Lower lobe of right lung (tissue), 2 donors: Measurements from ENCODE around the gene CEP57. TPM values are rescaled to one million over a fixed set of nuclear protein-coding genes. Genes with fewer than 3 reads are reported as not detected.
A peak's percentile ranks its signal among the peaks of the same experiment; 100 is the strongest.

ENCODE experiments used
- ATAC-seq, 2 donors: fragments of 200-7000 bp; cut with Tn5 transposase; one replicate each; pipeline ENCODE4 v1.9.1; 2020 to 2022; ENCODE audit warnings: mild to moderate bottlenecking in 2 of 2, moderate library complexity in 2 of 2
- DNase-seq: peaks from one replicate; pipeline ENCODE4 v3.0.0-alpha.2; 2020
- H3K27ac ChIP-seq: fragments of 200-600 bp; one replicate; pipeline ENCODE4 v1.8.0; 2022
- H3K27me3 ChIP-seq: fragments of 200-600 bp; one replicate; pipeline ENCODE4 v1.8.0; 2022; ENCODE audit warnings: low read depth
- H3K36me3 ChIP-seq: fragments of 200-600 bp; one replicate; pipeline ENCODE4 v1.8.0; 2022; ENCODE audit warnings: mild to moderate bottlenecking
- H3K4me1 ChIP-seq: fragments of 200-600 bp; one replicate; pipeline ENCODE4 v1.8.0; 2022
- H3K4me3 ChIP-seq: fragments of 200-600 bp; one replicate; pipeline ENCODE4 v1.8.0; 2022; ENCODE audit warnings: mild to moderate bottlenecking
- H3K9me3 ChIP-seq: fragments of 200-600 bp; one replicate; pipeline ENCODE4 v1.8.0; 2022
- intact Hi-C: fragments of 100-400 bp; cut with DNase I; formaldehyde crosslinking; loops from one replicate; pipeline ENCODE4 v1.11.0; 2022
- total RNA-seq: library from RNA; stranded (reverse); fragmentation: NEBNext Ultra II Directional; extraction: Animal tissue kit (Norgen Biotek cat#: 25700); gene quantifications from one replicate; pipeline ENCODE4 v1.2.1, GENCODE V29; 2021
- TF ChIP-seq, protein P1 (sequence below): fragments of 200-600 bp; IDR thresholded peaks from one replicate; pipeline ENCODE4 v1.8.0; 2022; ENCODE audit warnings: antibody characterized with exemption, mild to moderate bottlenecking
- donor health status: DM: no; HTN: yes; CAD: no; lungs with severe emphysema.

Gene CEP57
- total RNA-seq, 1 donor from 2014 or later: 30.2 TPM

DNA sequence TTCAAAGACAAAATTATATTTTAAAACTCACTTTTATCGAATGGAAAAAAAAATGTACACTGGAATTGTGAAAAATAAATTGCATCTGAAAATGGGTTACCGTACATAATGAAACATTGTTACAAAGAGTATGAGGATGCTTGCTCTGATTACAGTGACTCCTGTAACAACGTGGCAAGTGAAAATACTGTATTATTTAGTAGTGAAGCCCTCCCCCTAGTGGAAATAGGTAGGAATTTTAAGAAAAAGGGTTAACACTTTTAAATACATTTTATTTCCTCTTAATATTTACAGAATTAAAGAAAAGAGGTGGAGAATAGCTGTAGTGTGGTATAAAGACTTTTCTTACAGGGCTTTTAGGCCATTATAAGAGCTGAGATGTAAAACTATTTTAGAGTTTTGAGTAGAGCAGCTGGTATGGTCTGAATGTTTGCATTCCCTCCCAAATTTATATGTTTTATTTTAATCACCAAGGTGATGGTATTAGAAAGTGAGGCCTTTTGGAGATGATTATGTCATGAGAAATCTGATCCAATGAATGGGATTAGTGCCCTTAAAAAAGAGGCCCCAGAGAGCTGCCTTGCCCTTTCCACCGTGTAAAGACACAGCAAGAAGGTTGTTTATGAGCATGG is 25.9 kb upstream of the CEP57 start:
- DNase-seq (no peak), ATAC-seq (peak; percentile 74 to 76)

DNA sequence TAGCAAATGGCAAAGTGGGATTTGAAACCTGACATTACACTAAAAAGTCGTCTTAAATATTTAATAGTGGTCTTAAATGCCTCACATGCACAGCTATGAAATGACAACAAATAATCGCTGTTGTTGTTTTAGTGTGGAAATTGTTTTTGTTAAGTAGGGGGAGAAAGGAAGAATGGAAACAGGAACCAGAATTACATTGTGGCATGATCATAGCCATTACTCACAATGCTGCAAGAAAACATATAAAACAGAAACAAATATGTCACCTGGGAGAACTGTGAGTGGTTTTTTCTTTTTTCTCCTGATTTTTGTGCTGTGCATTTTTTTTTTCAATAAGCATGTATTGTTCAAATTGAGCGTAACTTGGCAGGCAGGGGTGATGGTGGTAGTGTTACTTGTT is 23.6 kb upstream of the CEP57 start:
- DNase-seq (no peak), ATAC-seq (no peak)
- TF ChIP-seq, protein P1, sequence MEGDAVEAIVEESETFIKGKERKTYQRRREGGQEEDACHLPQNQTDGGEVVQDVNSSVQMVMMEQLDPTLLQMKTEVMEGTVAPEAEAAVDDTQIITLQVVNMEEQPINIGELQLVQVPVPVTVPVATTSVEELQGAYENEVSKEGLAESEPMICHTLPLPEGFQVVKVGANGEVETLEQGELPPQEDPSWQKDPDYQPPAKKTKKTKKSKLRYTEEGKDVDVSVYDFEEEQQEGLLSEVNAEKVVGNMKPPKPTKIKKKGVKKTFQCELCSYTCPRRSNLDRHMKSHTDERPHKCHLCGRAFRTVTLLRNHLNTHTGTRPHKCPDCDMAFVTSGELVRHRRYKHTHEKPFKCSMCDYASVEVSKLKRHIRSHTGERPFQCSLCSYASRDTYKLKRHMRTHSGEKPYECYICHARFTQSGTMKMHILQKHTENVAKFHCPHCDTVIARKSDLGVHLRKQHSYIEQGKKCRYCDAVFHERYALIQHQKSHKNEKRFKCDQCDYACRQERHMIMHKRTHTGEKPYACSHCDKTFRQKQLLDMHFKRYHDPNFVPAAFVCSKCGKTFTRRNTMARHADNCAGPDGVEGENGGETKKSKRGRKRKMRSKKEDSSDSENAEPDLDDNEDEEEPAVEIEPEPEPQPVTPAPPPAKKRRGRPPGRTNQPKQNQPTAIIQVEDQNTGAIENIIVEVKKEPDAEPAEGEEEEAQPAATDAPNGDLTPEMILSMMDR: no peak
- Histone ChIP-seq H3K36me3 (peaks cover 31% of the 10 kb centered on the region), H3K27ac (no peak overlapping the region), H3K9me3 (no peaks in the 10 kb centered on the region), H3K4me3 (no peak overlapping the region), H3K4me1 (no peaks in the 10 kb centered on the region), H3K27me3 (no peaks in the 10 kb centered on the region)
- intact Hi-C loops: loop anchor here (10.0 kb wide), 1 partner anchor 612 kb away; no protein-coding TSS in a partner anchor

More for the DNA sequence above, 25.9 kb upstream of the CEP57 start:
- H3K27me3 ChIP-seq: no peaks in the 10 kb centered on the region
- intact Hi-C loops: loop anchor here (10.0 kb wide), 1 partner anchor 610 kb away; no protein-coding TSS in a partner anchor
- no peak overlapping the region for H3K4me3 ChIP-seq
- H3K36me3 ChIP-seq: peaks cover 8% of the 10 kb centered on the region
- H3K9me3 ChIP-seq: no peaks in the 10 kb centered on the region
- TF ChIP-seq, protein P1: peak; percentile 66
- no peak overlapping the region for H3K27ac ChIP-seq
- H3K4me1 ChIP-seq: no peaks in the 10 kb centered on the region

DNA sequence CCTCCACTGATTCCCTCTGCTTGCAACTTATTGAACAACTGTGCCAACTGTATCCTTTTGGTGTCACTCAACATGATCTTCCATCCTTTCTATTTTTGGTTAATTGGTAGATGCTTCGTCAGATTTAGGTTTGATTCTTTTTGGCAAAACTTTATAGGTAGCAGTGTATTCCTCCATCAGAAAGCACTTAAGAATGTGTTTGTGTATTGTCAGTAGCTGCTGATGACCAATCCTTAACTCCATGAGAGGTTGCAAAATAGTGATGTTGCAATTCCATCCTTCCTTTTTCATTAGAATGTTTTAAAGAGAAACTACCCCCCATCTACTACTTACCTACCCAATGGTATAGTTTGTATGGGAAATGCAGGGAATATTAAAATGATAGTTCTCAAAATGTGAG is 22.8 kb upstream of the CEP57 start:
- intact Hi-C loops: loop anchor here (10.0 kb wide), 1 partner anchor 613 kb away; no protein-coding TSS in a partner anchor
- TF ChIP-seq, protein P1: no peak
- Histone ChIP-seq H3K9me3 (no peaks in the 10 kb centered on the region), H3K4me3 (no peak overlapping the region), H3K4me1 (no peaks in the 10 kb centered on the region), H3K27me3 (no peaks in the 10 kb centered on the region), H3K36me3 (peaks cover 39% of the 10 kb centered on the region), H3K27ac (no peak overlapping the region)
- ATAC-seq: peak in 1 of 2 donors; percentile 67
- DNase-seq: no peak

DNA sequence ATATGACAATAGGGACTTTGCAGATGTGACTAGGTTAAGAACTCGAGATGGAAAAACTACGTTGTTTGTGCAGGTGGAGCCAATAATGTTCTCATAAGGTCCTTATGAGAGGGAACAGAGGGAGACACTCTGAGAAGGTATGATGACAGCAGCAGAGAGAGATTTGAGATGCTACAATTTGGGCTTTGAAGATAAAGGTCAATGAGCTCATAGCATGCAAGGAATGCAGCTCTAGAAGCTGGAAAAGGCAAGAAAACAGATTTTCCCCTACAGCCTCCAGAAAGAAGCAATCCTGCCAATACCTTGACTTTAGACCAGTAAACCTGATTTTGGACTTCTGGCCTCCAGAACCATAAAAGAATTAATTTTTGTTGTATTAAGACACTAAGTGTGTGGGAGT is 21.8 kb upstream of the CEP57 start:
- Histone ChIP-seq H3K36me3 (peaks cover 50% of the 10 kb centered on the region), H3K9me3 (no peaks in the 10 kb centered on the region), H3K27me3 (no peaks in the 10 kb centered on the region), H3K4me1 (no peaks in the 10 kb centered on the region), H3K4me3 (no peak overlapping the region), H3K27ac (no peak overlapping the region)
- TF ChIP-seq, protein P1: no peak
- DNase-seq: no peak
- intact Hi-C loops: loop anchor here (10.0 kb wide), 1 partner anchor 614 kb away; no protein-coding TSS in a partner anchor
- no peak for ATAC-seq

DNA sequence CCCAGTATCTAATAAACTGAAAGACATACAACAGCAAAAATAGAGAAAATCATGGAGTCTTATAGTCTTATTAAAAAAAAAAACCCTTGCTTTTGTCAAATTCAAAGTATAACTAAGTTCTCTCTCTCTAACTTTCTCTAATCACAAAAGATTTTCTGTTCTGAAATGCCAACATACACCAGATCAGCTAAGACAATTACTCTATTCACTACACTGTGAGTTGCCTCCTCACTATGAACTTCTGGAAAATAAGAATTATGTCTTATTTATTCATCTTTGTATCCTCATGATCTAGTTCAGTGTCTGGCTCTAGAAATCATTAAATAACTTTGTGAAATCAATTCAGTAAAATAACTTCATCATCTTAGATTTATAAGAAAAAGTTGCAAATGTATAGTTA is 13.4 kb upstream of the CEP57 start:
- intact Hi-C loops: no loop called here
- H3K36me3 ChIP-seq: peaks cover 100% of the 10 kb centered on the region
- no peak for DNase-seq
- H3K27ac ChIP-seq: no peak overlapping the region
- H3K4me3 ChIP-seq: no peak overlapping the region
- H3K9me3 ChIP-seq: no peaks in the 10 kb centered on the region
- ATAC-seq: no peak
- no peaks in the 10 kb centered on the region for H3K4me1 ChIP-seq
- no peaks in the 10 kb centered on the region for H3K27me3 ChIP-seq
- TF ChIP-seq, protein P1: no peak
